Measurements from ENCODE around the gene MYO15A.
"Not testable (repeated sequence)": the region's sequence is repeated elsewhere in the genome, so short reads cannot be mapped to it uniquely, and the experiment has no call there.

Gene MYO15A

GRCh38 chr17:18185832-18186626 is 77.5 kb downstream of the MYO15A start:
- no peak for DNase-seq

GRCh38 chr17:18186627-18186982 is 78.0 kb downstream of the MYO15A start:
- no peak for DNase-seq

DNA sequence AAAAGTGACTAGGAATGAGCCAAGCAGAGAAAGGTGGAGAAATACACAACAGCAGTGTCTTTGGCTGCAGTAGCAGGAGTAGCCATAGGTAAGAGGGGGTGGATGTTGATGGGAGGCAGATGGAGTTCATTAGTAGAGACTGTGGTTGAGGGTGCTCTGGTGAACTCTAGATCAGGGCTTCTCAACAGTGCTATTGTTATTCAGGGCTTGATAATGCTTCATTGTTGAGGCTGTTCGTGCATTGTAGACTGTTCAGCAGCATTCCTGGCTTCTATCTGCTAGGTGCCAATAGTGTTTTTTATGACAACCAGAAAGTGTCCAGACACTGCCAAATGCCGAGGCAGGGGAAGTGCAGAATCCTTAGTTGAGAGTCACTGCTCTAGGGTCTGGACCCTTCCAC is 78.7 kb downstream of the MYO15A start:
- no peak for DNase-seq

- DNase-seq = no peak
Observed at GRCh38 chr17:18187821-18188761, 79.5 kb downstream of the MYO15A start.

GRCh38 chr17:18190628-18191235 is 82.2 kb downstream of the MYO15A start:
- no peak for DNase-seq

DNA sequence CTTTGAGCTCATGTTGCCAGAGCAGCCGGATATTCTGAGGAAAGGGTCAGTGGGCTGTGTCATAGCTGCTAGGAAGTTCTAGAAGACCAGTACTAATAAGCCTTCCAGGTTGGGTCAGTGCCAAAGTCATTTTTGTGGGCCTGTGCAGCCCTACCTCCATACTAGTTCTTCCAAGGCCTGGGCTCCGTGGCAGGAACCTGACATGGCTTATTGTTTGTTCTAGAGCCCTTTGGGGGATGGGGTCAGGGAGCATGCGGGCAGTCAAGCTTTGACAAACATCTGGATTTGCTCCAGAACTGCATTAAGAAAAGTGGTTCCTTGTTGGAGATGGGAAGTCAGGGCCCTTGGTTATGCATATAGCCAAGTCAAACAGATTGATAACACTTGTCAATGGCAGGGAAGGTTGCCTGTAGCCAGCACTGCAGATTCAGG is 82.7 kb downstream of the MYO15A start:
- DNase-seq = no peak

DNA sequence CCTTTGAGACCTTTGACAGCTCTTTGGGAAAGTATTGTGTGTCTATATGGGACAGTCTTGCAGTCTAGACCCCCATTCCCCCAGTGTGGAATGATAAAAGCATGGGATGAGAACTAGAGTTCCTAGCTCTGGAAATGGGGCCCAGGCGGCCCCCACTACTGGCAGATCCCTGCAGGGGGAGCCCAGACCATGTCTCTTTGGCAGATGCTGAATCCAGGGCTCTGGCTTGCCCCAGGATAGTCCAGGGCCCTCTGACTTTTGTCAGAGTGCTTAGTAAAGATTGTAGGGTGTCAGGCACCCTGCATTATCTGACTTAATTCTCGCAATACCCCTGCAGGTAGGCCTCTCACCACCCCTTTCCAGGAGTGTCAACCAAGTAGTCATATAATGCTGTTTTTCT is 83.4 kb downstream of the MYO15A start:
- DNase-seq = no peak

GRCh38 chr17:18194394-18194793 is 85.8 kb downstream of the MYO15A start:
- no peak for DNase-seq

GRCh38 chr17:18194804-18195203 is 86.2 kb downstream of the MYO15A start:
- no peak for DNase-seq

- no peak for DNase-seq
Observed at GRCh38 chr17:18195246-18195645, 86.7 kb downstream of the MYO15A start.

- DNase-seq = no peak
Observed at GRCh38 chr17:18197535-18198194, 89.1 kb downstream of the MYO15A start.

DNA sequence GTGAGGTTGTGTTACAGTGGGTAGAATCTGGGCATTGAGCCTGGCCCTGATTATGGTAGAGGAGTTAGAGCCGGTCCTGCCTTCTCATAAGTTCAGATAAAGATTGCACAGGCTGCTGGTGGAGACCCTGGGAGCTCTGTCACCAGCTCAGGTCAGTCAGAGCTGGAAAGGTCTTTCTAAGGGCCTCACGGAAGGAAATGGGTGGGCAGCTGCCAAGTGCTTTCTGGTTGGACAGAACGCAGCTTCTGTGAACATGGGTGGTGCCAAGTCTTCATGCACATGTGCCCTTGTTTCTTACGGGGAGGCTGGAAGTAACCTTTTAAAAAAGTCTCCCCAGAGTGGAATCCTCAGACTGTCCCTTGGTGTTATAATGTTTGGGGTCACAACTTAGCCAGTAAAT is 90.0 kb downstream of the MYO15A start:
- DNase-seq = no peak

GRCh38 chr17:18201108-18201507 is 92.6 kb downstream of the MYO15A start:
- no peak for DNase-seq

GRCh38 chr17:18203308-18203707 is 94.8 kb downstream of the MYO15A start:
- no peak for DNase-seq

DNA sequence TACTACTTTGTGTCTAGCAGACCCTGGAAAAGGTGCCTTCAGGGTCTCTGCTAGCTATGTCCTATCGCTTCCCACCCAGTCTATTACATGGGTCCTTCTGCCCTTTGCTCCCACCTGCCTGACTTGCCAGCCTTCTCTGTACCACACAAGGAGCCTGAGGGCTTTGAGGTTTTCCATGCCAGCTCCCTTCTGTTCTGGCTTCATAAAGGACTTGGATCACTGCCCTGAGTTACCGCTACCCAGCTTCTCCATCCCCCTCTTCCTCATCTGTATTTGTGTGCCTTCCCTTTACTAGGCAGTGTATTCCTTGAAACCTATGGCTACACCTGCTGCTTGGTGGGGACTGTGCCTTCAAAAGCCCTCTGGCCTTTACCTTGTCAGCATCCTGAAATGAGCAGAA is 97.3 kb downstream of the MYO15A start:
- no peak for DNase-seq

DNA sequence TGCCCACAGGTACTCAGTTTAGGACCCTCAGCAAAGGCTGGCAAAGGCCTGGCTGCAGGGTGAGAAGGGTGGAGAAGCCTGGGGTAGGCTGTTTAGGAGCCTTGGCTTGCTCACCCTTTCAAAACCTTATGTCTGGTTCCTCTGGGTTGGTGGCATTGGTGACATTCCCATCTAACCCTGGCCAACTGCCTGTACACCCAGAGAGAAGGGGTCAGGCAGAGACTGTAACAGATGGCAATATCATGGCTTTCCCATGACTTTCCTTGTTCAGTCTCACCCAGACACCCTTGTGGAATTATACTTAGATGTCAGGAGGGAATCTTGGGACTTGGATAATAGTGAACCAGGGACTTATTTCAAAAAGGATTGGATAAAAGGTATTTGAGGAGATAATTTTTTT is 98.4 kb downstream of the MYO15A start:
- DNase-seq = no peak

GRCh38 chr17:18208092-18208491 is 99.5 kb downstream of the MYO15A start:
- DNase-seq = no peak

GRCh38 chr17:18213666-18214270 is 105.2 kb downstream of the MYO15A start:
- no peak for DNase-seq

GRCh38 chr17:18216906-18217305 is 108.3 kb downstream of the MYO15A start:
- not testable (repeated sequence) for DNase-seq

DNA sequence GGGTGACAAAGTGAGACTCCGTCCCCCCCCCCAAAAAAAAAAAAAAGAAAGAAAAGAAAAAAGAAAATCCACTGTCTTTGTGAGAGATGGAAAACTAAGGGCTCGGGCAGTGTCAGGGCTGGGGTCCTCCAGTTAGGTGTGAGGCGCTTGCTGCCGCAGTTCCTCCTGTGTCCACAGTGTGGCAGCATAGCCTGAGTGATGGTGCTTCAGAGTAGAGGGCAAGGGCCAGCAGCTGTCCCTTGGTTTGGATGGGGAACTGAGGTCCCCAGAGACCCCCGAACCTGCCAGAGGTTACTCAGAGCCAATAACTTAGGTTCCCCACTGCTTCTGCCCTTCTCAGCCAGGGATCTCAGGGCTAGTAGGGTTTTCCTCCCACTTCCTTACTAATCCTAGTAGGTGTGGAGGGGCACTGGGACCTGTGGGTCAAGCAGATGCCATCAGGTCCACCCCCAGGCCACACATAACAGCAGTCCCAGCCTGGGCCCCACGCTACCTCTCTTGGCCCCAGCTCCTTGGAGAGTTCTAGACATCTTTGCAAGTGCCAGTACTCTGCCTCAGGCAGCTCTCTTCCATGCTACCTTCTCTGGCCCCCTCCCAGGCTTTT is 109.0 kb downstream of the MYO15A start:
- DNase-seq = peak; percentile 75

DNA sequence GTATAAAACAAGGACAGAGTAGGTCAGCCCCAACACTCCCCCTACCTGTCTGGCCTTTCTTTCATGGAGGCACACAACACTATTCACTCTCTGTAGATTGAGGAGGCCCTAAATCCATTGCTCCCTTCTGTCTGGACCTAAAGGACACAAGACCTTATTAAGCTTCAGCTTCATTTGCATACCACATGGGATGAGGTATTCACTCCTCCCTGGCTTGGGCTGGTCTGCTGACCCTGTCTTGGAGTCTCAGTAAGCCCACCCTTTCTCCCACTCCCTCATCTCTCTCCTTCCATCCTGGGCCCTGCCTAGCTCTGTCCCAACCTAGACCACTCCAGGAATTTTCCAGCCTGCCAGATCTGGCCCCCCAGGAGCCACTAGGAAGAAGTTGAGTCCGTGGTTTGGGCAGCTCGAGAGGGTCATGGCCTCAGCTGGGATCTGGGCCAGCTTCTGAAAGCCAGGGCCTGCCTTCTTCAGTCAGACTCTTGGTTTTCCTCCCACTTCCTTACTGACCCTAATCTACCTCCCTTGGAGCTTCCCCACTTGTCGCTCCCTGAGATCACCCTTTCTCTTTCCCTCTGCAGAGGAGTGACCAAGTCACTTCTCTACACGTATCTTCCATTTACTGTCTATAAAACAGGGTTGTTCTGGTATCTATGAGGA is 110.3 kb downstream of the MYO15A start:
- DNase-seq = no peak

- DNase-seq = no peak
Observed at GRCh38 chr17:18224053-18224386, 115.5 kb downstream of the MYO15A start.

Measured in CD4-positive, alpha-beta T cell treated with Interleukin-17A for 1 hour (primary cell).